Sigmoid colon (tissue), 4 donors: ENCODE measurements around the gene RMDN2.

Source experiments
- CTCF ChIP-seq, 4 experiments: fragments of 450-650 bp in 3 of 4; fragments of 200-600 bp in 1 of 4; IDR thresholded peaks; one replicate each; pipeline ENCODE4 v1.5.1; 2016 to 2019; ENCODE audit warnings: antibody characterized with exemption in 4 of 4, mild to moderate bottlenecking in 3 of 4, moderate library complexity in 2 of 4
- EP300 ChIP-seq, 4 donors: sonication (generic); formaldehyde crosslinking; IDR thresholded peaks; one replicate each; pipeline ENCODE4 v1.6.1; 2017; ENCODE audit warnings: antibody characterized with exemption in 4 of 4
- POLR2A ChIP-seq, 2 donors: fragments of 450-650 bp; IDR thresholded peaks; one replicate each; pipeline ENCODE4 v1.6.1; 2016; ENCODE audit warnings: antibody characterized with exemption in 2 of 2, mild to moderate bottlenecking in 2 of 2, moderate library complexity in 2 of 2
- POLR2AphosphoS5 ChIP-seq, 4 donors: sonication (generic); formaldehyde crosslinking; IDR thresholded peaks; one replicate each; pipeline ENCODE4 v1.6.1; 2017; ENCODE audit warnings: antibody characterized with exemption in 4 of 4

- TF ChIP-seq CTCF (IDR thresholded peaks at IDR 0.05) = no peak
- TF ChIP-seq POLR2AphosphoS5 (IDR thresholded peaks at IDR 0.05) = no peak
- no peak for TF ChIP-seq POLR2A (IDR thresholded peaks at IDR 0.05)
- no peak for TF ChIP-seq EP300 (IDR thresholded peaks at IDR 0.05)
Observed at GRCh38 chr2:37976411-37976810, 51.3 kb downstream of the RMDN2 start.
